Measurements from ENCODE around the gene NBEAL1. TPM values are rescaled to one million over a fixed set of nuclear protein-coding genes. Genes with fewer than 3 reads are reported as not detected.

The NBEAL1 gene
- total RNA-seq, 2 experiments from 2014 or later = 8.3 to 11.2 TPM

- no peak overlapping the region for H3K4me3 Mint-ChIP-seq
- no peak overlapping the region for H3K4me3 ChIP-seq (ENCODE audit: low read length)
- no peaks in the 10 kb centered on the region for H3K9me3 ChIP-seq (ENCODE audit: control insufficient read depth in 1 of 2, insufficient read depth in 1 of 2, low read length in 2 of 2)
- POLR2A ChIA-PET = no interaction called here
- DNase-seq = no peak
- intact Hi-C loops (cut with DNase I, micrococcal nuclease) = no loop called here
- peaks cover 55% of the 10 kb centered on the region for H3K36me3 ChIP-seq (ENCODE audit: insufficient read depth, low read length)
- H3K27me3 Mint-ChIP-seq = no peaks in the 10 kb centered on the region
- H3K27ac ChIP-seq (ENCODE audit: low read depth in 1 of 2, low read length in 2 of 2) = no peak overlapping the region
- H3K4me1 ChIP-seq (ENCODE audit: insufficient read depth, low read length) = no peaks in the 10 kb centered on the region
- CTCF ChIA-PET = interaction anchor here (0.7 kb wide), 1 partner anchor 12 kb away, joined by 4 read pairs; no protein-coding TSS in a partner anchor
- H3K36me3 Mint-ChIP-seq (ENCODE audit: low read depth) = peaks cover 81% of the 10 kb centered on the region
- no peaks in the 10 kb centered on the region for H3K9me3 Mint-ChIP-seq
- no peak for ATAC-seq (ENCODE audit: poor library complexity)
- H3K27ac Mint-ChIP-seq = no peak overlapping the region
- no peak for TF ChIP-seq CTCF (IDR thresholded peaks at IDR 0.05)
- H3K4me1 Mint-ChIP-seq (ENCODE audit: low read depth) = peaks cover 18% of the 10 kb centered on the region
- no peaks in the 10 kb centered on the region for H3K27me3 ChIP-seq (ENCODE audit: control insufficient read depth in 1 of 2, insufficient read depth in 2 of 2, low read length in 2 of 2)
These were observed 246.9 kb downstream of the NBEAL1 start for GRCh38 chr2:203261326-203262159.

Other genes starting within 250 kb of the NBEAL1 start
- gene ICA1L, start 143.1 kb upstream of the NBEAL1 start, total RNA-seq = 1 to 10 TPM; 1.5 to 1.6 TPM
- 1 to 10 TPM; 6.2 to 7.7 TPM for gene WDR12, start 103.2 kb upstream of the NBEAL1 start, total RNA-seq
- gene CARF, start 102.6 kb upstream of the NBEAL1 start, total RNA-seq = 1 to 10 TPM; 9.0 to 9.6 TPM
- 10 to 100 TPM; 21.9 to 22.6 TPM for gene CYP20A1, start 224.1 kb downstream of the NBEAL1 start, total RNA-seq